Activated CD8-positive, alpha-beta T cell treated with anti-CD3 and anti-CD28 coated beads for 36 hours (primary cell): Measurements from ENCODE around the gene IFI27. TPM values are rescaled to one million over a fixed set of nuclear protein-coding genes. Genes with fewer than 3 reads are reported as not detected.

ENCODE experiments used
- ATAC-seq: fragments of 200-7000 bp; cut with Tn5 transposase; one replicate; pipeline ENCODE4 v1.10.0; 2021; ENCODE audit warnings: mild to moderate bottlenecking, moderate library complexity
- CTCF ChIA-PET: fragments of 350-600 bp; sonication (Branson Sonifier 250); formaldehyde crosslinking; loops from one replicate; lab custom pipeline; 2021; ENCODE audit warnings: antibody characterized with exemption; lab: Charles Lee
- POLR2A ChIA-PET: fragments of 350-600 bp; sonication (Branson Sonifier 250); formaldehyde crosslinking; loops from one replicate; lab custom pipeline; 2021; ENCODE audit warnings: antibody characterized with exemption; lab: Charles Lee
- DNase-seq: peaks from one replicate; pipeline ENCODE4 v3.0.0-alpha.2; 2020
- H3K27ac Mint-ChIP-seq: one replicate; pipeline ENCODE4 v1.8.0; 2021; ENCODE audit warnings: mild to moderate bottlenecking, mixed read lengths
- H3K27me3 Mint-ChIP-seq: one replicate; pipeline ENCODE4 v1.8.0; 2021; ENCODE audit warnings: mixed read lengths
- H3K36me3 Mint-ChIP-seq: one replicate; pipeline ENCODE4 v1.8.0; 2021; ENCODE audit warnings: low read depth, mixed read lengths
- H3K4me1 Mint-ChIP-seq: one replicate; pipeline ENCODE4 v1.8.0; 2021; ENCODE audit warnings: low read depth, mixed read lengths
- H3K4me3 Mint-ChIP-seq: one replicate; pipeline ENCODE4 v1.8.0; 2021; ENCODE audit warnings: mild to moderate bottlenecking, moderate library complexity, mixed read lengths
- H3K9me3 Mint-ChIP-seq: one replicate; pipeline ENCODE4 v1.8.0; 2021; ENCODE audit warnings: mixed read lengths
- CTCF ChIP-seq: fragments of 200-600 bp; IDR thresholded peaks from one replicate; pipeline ENCODE4 v1.8.0; 2022; ENCODE audit warnings: antibody characterized with exemption, mild to moderate bottlenecking
- intact Hi-C: fragments of 100-400 bp; cut with micrococcal nuclease; formaldehyde crosslinking; loops from one replicate; pipeline ENCODE4 v1.10.0; 2022
- total RNA-seq, 2 experiments: library from RNA; stranded (reverse); gene quantifications; one replicate each; pipeline ENCODE4 v1.2.3, GENCODE V29; 2021

IFI27 gene
- total RNA-seq, 2 experiments from 2014 or later, result 0.86 to 4.1 TPM

- intact Hi-C loops, result no loop called here
- H3K9me3 Mint-ChIP-seq, result peaks cover 16% of the 10 kb centered on the region
- no peaks in the 10 kb centered on the region for H3K36me3 Mint-ChIP-seq
- no peak overlapping the region for H3K4me3 Mint-ChIP-seq
- no peaks in the 10 kb centered on the region for H3K4me1 Mint-ChIP-seq
- no peaks in the 10 kb centered on the region for H3K27me3 Mint-ChIP-seq
- ATAC-seq (no peak), DNase-seq (no peak)
- TF ChIP-seq CTCF, result no peak
- ChIA-PET POLR2A (no interaction called here), CTCF (interaction anchor here (2.1 kb wide), 1 partner anchor 11 kb away, joined by 12 read pairs; no protein-coding TSS in a partner anchor)
- no peak overlapping the region for H3K27ac Mint-ChIP-seq
Measured at GRCh38 chr14:94121485-94121884, 10.9 kb downstream of the IFI27 start.

- DNase-seq (no peak), ATAC-seq (no peak)
- Mint-ChIP-seq H3K27me3 (no peaks in the 10 kb centered on the region), H3K27ac (no peak overlapping the region), H3K4me3 (no peak overlapping the region), H3K9me3 (peaks cover 16% of the 10 kb centered on the region), H3K36me3 (peaks cover 1% of the 10 kb centered on the region), H3K4me1 (no peaks in the 10 kb centered on the region)
- intact Hi-C loops, result no loop called here
- CTCF ChIA-PET, result interaction anchor here (1.0 to 2.1 kb wide), 2 partner anchors 10 to 14 kb away, joined by 4 to 12 read pairs; no protein-coding TSS in a partner anchor
- POLR2A ChIA-PET, result no interaction called here
- no peak for TF ChIP-seq CTCF
Measured at GRCh38 chr14:94122438-94122837, 11.9 kb downstream of the IFI27 start.

- Mint-ChIP-seq H3K36me3 (peaks cover 1% of the 10 kb centered on the region), H3K27me3 (no peaks in the 10 kb centered on the region), H3K4me3 (no peak overlapping the region), H3K27ac (no peak overlapping the region), H3K4me1 (no peaks in the 10 kb centered on the region), H3K9me3 (peaks cover 16% of the 10 kb centered on the region)
- ChIA-PET POLR2A (no interaction called here), CTCF (interaction anchor here (1.0 to 2.1 kb wide), 2 partner anchors 9 to 13 kb away, joined by 4 to 12 read pairs; no protein-coding TSS in a partner anchor)
- intact Hi-C loops, result no loop called here
- DNase-seq (no peak), ATAC-seq (no peak)
- no peak for TF ChIP-seq CTCF
Measured at GRCh38 chr14:94123296-94123695, 12.8 kb downstream of the IFI27 start.

- Mint-ChIP-seq H3K4me1 (peaks cover 4% of the 10 kb centered on the region), H3K36me3 (peaks cover 1% of the 10 kb centered on the region), H3K4me3 (no peak overlapping the region), H3K9me3 (peaks cover 16% of the 10 kb centered on the region), H3K27ac (no peak overlapping the region), H3K27me3 (no peaks in the 10 kb centered on the region)
- CTCF ChIA-PET, result interaction anchor here (1.7 kb wide), 1 partner anchor 13 kb away, joined by 8 read pairs; no protein-coding TSS in a partner anchor
- no peak for DNase-seq
- TF ChIP-seq CTCF, result no peak
- ATAC-seq, result no peak
- intact Hi-C loops, result no loop called here
- POLR2A ChIA-PET, result interaction anchor here (1.4 kb wide), 1 partner anchor 40 kb away, joined by 3 read pairs; no protein-coding TSS in a partner anchor
Measured at GRCh38 chr14:94123868-94124267, 13.3 kb downstream of the IFI27 start.

- H3K36me3 Mint-ChIP-seq, result peaks cover 1% of the 10 kb centered on the region
- ATAC-seq (no peak), DNase-seq (no peak)
- no peaks in the 10 kb centered on the region for H3K27me3 Mint-ChIP-seq
- CTCF ChIA-PET, result interaction anchor here (0.7 to 1.7 kb wide), 3 partner anchors 8 to 21 kb away, joined by 3 to 8 read pairs (median 3); no protein-coding TSS in a partner anchor
- H3K4me3 Mint-ChIP-seq, result no peak overlapping the region
- intact Hi-C loops, result no loop called here
- H3K9me3 Mint-ChIP-seq, result peaks cover 12% of the 10 kb centered on the region
- no peak overlapping the region for H3K27ac Mint-ChIP-seq
- POLR2A ChIA-PET, result interaction anchor here (1.4 kb wide), 1 partner anchor 41 kb away, joined by 3 read pairs; no protein-coding TSS in a partner anchor
- TF ChIP-seq CTCF, result no peak
- peaks cover 7% of the 10 kb centered on the region for H3K4me1 Mint-ChIP-seq
Measured at GRCh38 chr14:94124582-94125377, 14.2 kb downstream of the IFI27 start.
